ENCODE results near the gene CST5.
"Not testable (repeated sequence)": the region's sequence is repeated elsewhere in the genome, so short reads cannot be mapped to it uniquely, and the experiment has no call there.

The CST5 gene

DNA sequence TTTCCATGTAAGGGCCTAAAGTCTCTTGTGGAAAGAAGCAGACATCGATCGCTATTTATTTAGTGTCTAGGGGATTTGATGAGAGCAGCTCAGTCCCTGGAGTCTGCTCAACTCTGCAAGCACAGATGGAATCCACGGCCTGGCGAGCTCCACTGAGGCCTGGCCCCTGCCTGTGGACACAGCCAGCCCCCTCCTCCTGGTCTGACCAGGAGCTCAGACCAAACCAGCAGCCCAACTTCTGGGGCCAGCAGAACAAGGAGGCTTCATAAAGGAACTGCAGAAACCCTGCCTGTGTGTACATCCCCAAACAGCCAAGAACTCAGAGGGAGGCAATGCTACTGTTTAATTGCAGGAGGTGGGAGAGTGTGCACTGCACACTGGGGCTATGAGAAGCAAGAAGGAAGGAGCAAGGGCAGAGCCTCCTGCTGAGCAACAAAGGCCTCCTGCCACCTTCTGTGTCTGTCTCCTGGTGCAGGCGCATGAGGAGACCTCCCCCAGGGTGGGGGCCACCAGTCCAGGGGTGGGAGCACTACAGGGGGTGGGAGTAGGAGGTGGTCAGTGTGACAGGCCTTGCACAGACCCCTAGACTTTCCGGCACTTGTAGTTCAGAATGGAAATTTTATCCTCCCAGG lies 3.8 kb downstream of the CST5 start:
- no peak for TF ChIP-seq POU2F2 (IDR thresholded peaks at IDR 0.05; ENCODE audit: low read depth, low read length)
- TF ChIP-seq POLR2AphosphoS5 (IDR thresholded peaks at IDR 0.05; ENCODE audit: low read depth, low read length): no peak
- no peak for TF ChIP-seq SPI1 (IDR thresholded peaks at IDR 0.05; ENCODE audit: low read depth, low read length)
- TF ChIP-seq PAX5 (IDR thresholded peaks at IDR 0.05; ENCODE audit: insufficient read depth, low read length, severe bottlenecking): no peak
- TF ChIP-seq TAF1 (IDR thresholded peaks at IDR 0.05; ENCODE audit: low read depth, low read length): no peak
- no peak for TF ChIP-seq POLR2A (IDR thresholded peaks at IDR 0.05; ENCODE audit: low read depth, low read length)
- DNase-seq (ENCODE audit: insufficient read length, low spot score) (no peak), FAIRE-seq (no peak)

DNA sequence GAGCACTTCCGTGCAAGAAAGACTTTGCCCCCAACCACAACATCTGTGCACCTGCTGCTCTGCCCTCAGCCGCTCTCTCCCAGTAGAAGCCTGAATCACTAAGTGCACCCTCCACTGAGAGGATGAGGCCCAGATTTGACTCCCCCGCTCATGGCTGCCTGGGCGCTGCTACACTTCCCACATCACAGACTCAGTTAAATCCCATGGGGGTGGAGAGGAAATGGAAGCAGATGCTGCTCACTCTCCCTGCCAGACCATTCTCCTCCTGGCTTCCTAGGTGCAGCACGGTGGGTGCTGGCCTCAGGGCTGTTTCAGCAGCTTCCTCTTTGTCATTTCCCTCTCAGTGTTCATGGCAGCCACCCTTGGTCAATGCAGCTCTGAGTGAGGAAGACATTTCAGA lies 4.8 kb downstream of the CST5 start:
- TF ChIP-seq PAX5 (IDR thresholded peaks at IDR 0.05; ENCODE audit: insufficient read depth, low read length, severe bottlenecking) (no peak), SPI1 (IDR thresholded peaks at IDR 0.05; ENCODE audit: low read depth, low read length) (no peak), POLR2A (IDR thresholded peaks at IDR 0.05; ENCODE audit: low read depth, low read length) (no peak), POLR2AphosphoS5 (IDR thresholded peaks at IDR 0.05; ENCODE audit: low read depth, low read length) (no peak), POU2F2 (IDR thresholded peaks at IDR 0.05; ENCODE audit: low read depth, low read length) (no peak), TAF1 (IDR thresholded peaks at IDR 0.05; ENCODE audit: low read depth, low read length) (no peak)

DNA sequence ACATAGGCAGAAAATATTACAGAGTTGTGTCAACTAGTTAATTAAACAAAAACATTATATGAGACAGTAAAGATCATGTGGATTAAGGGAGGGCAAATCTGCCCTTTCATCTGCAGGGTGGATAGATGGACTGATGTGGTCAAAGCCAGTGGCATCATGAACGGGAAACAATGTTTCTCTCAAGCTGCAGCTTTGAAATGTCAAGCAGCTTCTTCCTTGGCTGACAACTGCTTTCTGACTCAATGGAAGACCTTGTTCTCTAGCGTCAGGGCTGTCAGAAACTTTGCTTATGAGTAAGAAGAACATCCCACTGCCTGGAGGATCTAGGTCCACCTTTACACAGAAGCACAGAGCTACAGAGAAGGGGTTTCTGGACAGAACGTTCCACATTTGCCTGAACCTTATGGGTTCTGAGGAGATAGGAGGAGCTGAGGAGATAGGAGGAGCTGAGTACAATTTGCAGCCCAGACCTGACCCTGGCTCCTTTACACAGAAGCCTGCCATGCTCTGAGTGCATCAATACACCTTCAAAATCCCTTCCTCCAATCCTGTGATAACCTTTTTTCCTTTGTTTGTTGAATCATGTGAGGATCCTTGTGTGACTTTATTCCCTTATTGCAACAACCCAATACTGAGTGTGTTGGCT lies 6.1 kb downstream of the CST5 start:
- TF ChIP-seq POLR2A (IDR thresholded peaks at IDR 0.05; ENCODE audit: low read depth, low read length) (no peak), TAF1 (IDR thresholded peaks at IDR 0.05; ENCODE audit: low read depth, low read length) (no peak), SPI1 (IDR thresholded peaks at IDR 0.05; ENCODE audit: low read depth, low read length) (no peak), POLR2AphosphoS5 (IDR thresholded peaks at IDR 0.05; ENCODE audit: low read depth, low read length) (no peak), POU2F2 (IDR thresholded peaks at IDR 0.05; ENCODE audit: low read depth, low read length) (no peak)
- DNase-seq (ENCODE audit: insufficient read length, low spot score) (no peak), FAIRE-seq (no peak)

More for the DNA sequence above, 4.8 kb downstream of the CST5 start:
- FAIRE-seq (no peak), DNase-seq (ENCODE audit: insufficient read length, low spot score) (no peak)

DNA sequence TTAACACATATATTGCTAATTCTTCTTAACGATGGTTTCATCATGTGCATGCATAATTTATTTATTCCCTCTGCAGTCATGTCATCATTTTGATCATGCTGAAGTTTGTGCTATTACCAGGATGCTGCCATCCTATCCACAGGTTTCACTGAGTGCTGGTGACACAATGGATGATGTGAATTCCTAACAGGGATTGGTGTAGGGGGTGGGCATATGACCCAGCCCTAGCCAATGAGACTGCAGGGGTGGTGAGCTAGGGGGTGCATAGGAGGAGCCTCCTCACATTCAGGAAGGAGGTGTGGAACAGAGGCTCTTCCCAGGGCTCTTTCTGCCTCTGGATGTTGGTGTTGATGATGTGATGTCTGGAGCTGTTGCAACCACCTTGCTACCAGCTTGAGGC lies 7.5 kb downstream of the CST5 start:
- no peak for FAIRE-seq
- no peak for TF ChIP-seq PAX5 (IDR thresholded peaks at IDR 0.05; ENCODE audit: insufficient read depth, low read length, severe bottlenecking)
- no peak for DNase-seq (ENCODE audit: insufficient read length, low spot score)

DNA sequence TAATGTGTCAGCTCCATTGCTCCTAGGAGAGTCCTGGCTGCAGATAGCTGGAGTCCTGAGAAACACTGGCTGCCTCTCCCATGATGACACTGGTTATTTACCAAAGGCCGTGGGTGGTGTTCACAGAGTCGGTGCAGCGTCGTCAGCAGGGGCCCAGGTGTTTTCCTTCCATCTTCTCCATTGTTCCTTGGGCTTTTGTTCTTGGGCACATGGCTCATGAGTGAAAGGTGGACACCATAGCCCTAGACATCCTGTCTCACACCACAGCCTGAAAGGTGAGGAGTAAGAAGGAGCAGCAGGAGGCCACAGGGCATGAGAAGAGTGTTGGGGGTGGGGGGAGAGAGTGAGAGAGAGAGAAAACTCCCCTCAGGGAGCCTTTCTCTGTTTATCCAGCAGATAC lies 9.1 kb downstream of the CST5 start:
- TF ChIP-seq SPI1 (IDR thresholded peaks at IDR 0.05; ENCODE audit: low read depth, low read length) (no peak), POLR2A (IDR thresholded peaks at IDR 0.05; ENCODE audit: low read depth, low read length) (no peak), POU2F2 (IDR thresholded peaks at IDR 0.05; ENCODE audit: low read depth, low read length) (no peak), TAF1 (IDR thresholded peaks at IDR 0.05; ENCODE audit: low read depth, low read length) (no peak), POLR2AphosphoS5 (IDR thresholded peaks at IDR 0.05; ENCODE audit: low read depth, low read length) (no peak), PAX5 (IDR thresholded peaks at IDR 0.05; ENCODE audit: insufficient read depth, low read length, severe bottlenecking) (no peak)
- DNase-seq (ENCODE audit: insufficient read length, low spot score) (no peak), FAIRE-seq (no peak)

DNA sequence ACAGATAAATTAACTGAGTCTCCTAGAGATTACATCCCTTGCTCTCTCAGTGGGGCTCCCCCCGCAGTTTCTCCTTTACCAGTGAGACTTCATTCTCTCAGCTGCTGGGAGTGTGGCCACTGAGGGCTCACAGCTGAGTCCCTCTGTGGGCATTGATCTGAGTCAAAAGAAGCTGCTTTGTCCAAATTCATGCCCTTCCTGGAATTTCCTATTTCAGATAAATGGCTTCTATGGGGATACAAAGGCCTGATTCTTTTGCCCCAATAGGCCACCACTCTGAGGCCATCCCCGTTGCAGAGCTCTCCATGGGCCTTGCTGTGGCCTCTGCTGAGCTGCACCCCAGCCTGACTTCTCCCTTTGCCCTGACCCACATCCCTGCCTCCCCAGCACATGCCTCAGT lies 10.0 kb downstream of the CST5 start:
- no peak for DNase-seq (ENCODE audit: insufficient read length, low spot score)
- no peak for FAIRE-seq
- TF ChIP-seq POLR2AphosphoS5 (IDR thresholded peaks at IDR 0.05; ENCODE audit: low read depth, low read length) (no peak), POLR2A (IDR thresholded peaks at IDR 0.05; ENCODE audit: low read depth, low read length) (no peak), SPI1 (IDR thresholded peaks at IDR 0.05; ENCODE audit: low read depth, low read length) (no peak), PAX5 (IDR thresholded peaks at IDR 0.05; ENCODE audit: insufficient read depth, low read length, severe bottlenecking) (no peak), POU2F2 (IDR thresholded peaks at IDR 0.05; ENCODE audit: low read depth, low read length) (no peak), TAF1 (IDR thresholded peaks at IDR 0.05; ENCODE audit: low read depth, low read length) (no peak)

DNA sequence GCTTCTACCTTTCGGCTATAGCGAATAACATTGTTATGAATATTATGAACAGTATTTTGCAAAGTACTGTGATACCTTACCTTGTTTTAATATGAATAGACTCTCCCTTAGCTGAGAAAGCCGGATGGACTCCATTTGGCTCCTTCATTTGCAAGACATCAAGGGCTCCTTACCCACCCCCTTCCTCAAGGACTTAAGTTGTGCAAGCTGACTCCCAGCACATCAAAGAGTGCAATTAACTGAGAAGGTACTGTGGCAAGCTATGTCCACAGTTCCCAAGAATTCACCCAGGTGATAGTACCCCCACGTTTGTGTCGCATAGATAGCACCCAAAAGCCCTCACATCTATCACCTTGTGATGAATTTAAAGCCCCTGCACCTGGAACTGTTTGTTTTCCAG lies 11.2 kb downstream of the CST5 start:
- FAIRE-seq (no peak), DNase-seq (ENCODE audit: insufficient read length, low spot score) (no peak)
- TF ChIP-seq TAF1 (IDR thresholded peaks at IDR 0.05; ENCODE audit: low read depth, low read length) (no peak), SPI1 (IDR thresholded peaks at IDR 0.05; ENCODE audit: low read depth, low read length) (no peak), PAX5 (IDR thresholded peaks at IDR 0.05; ENCODE audit: insufficient read depth, low read length, severe bottlenecking) (no peak), POLR2AphosphoS5 (IDR thresholded peaks at IDR 0.05; ENCODE audit: low read depth, low read length) (no peak), POLR2A (IDR thresholded peaks at IDR 0.05; ENCODE audit: low read depth, low read length) (no peak), POU2F2 (IDR thresholded peaks at IDR 0.05; ENCODE audit: low read depth, low read length) (no peak)

DNA sequence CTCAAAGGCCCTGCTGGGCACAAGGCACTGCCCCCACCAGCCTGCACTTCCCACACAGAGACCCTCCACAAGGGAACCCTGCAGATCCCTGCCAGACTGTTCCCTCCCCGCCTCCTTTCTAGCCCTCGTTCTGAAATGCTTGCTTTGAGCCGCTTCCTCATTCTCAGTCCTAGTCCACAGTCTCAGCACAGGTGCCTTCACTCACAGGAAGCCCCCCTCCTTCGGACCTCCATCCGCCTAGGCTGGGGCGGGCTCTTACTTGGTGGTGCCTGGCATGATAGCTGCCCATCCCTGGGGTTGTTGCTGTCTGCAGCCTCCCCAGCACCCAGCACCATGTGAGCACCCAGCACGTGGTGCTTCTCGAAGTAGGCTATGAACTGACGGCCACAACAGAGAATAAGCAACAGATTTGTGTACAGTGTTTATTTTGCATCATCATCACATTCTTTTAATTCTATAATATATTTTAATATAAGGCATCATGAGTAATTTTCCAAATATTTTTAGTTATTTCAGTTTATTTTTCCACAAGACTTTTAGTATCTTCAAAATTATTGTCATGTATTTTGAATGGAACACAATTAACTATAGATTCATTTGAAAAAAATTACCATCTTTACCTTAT lies 12.3 kb downstream of the CST5 start:
- DNase-seq (ENCODE audit: insufficient read length, low spot score): no peak
- FAIRE-seq: no peak
- TF ChIP-seq POLR2A (IDR thresholded peaks at IDR 0.05; ENCODE audit: low read depth, low read length) (no peak), SPI1 (IDR thresholded peaks at IDR 0.05; ENCODE audit: low read depth, low read length) (0 out of 2 replicates have a peak, but pooled peaks have one; percentile 12)

DNA sequence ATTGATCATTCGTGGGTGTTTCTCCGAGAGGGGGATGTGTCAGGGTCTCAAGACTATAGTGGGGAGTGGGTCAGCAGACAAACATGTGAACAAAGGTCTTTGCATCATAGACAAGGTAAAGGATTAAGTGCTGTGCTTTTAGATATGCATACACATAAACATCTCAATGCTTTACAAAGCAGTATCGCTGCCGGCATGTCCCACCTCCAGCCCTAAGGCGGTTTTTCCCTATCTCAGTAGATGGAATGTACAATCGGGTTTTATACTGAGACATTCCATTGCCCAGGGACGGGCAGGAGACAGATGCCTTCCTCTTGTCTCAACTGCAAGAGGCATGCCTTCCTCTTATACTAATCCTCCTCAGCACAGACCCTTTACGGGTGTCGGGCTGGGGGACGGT lies 18.8 kb downstream of the CST5 start:
- not testable (repeated sequence) for DNase-seq (ENCODE audit: insufficient read length, low spot score); FAIRE-seq

DNA sequence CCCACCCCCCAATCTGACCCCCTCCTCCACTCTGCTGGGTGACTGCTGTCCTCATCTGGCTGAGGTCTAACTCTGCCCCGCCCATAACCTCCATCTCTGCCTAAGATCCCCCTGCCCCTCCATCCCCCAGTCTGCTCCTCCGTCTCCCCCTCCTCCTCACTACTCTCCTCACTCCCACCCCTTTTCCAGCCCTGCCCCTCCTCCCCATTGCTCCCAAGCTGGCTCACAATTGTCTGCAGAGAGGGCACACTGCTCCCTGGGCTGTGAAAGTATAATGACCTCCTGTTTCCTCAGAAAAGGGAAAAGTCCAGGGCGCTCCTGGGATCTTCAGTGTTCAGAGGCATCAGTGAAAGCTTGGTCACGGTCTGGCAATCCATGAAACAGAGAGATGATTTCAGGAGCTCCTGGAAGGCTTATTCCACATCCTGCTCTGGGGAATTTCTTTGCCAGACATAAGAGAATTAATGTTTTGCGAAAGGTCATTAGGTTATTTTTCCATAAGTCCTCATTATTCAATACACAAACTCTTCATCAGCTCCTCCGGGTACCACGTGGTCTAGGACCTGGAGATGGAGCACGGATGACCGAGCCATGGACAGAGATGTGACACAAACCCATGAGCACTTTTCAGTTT lies 21.5 kb downstream of the CST5 start:
- DNase-seq (ENCODE audit: insufficient read length, low spot score) (no peak), FAIRE-seq (no peak)
- TF ChIP-seq SPI1 (IDR thresholded peaks at IDR 0.05; ENCODE audit: low read depth, low read length) (no peak), POLR2AphosphoS5 (IDR thresholded peaks at IDR 0.05; ENCODE audit: low read depth, low read length) (no peak), POU2F2 (IDR thresholded peaks at IDR 0.05; ENCODE audit: low read depth, low read length) (no peak), TAF1 (IDR thresholded peaks at IDR 0.05; ENCODE audit: low read depth, low read length) (no peak), PAX5 (IDR thresholded peaks at IDR 0.05; ENCODE audit: insufficient read depth, low read length, severe bottlenecking) (no peak), POLR2A (IDR thresholded peaks at IDR 0.05; ENCODE audit: low read depth, low read length) (no peak)

All from GM12891 (cell line).